ENCODE measurements around the gene PCDHB8. TPM values are rescaled to one million over a fixed set of nuclear protein-coding genes. Genes with fewer than 3 reads are reported as not detected.
"Not testable (repeated sequence)": the region's sequence is repeated elsewhere in the genome, so short reads cannot be mapped to it uniquely, and the experiment has no call there.

PCDHB8 gene
- total RNA-seq, 4 donors from 2014 or later, result 0.10 to 1.2 (median 0.76) TPM

- no peak for TF ChIP-seq POLR2A (IDR thresholded peaks at IDR 0.05)
- TF ChIP-seq CTCF (IDR thresholded peaks at IDR 0.05), result no peak
- intact Hi-C loops (cut with DNase I; ENCODE audit: low total_unique reads), result no loop called here
- WGBS, 2 donors, result 8 to 13% methylated on average over 10 of the region's 10 CpGs
- no peak within 1 kb of the TSS for H3K4me3 ChIP-seq (ENCODE audit: low read depth, poor library complexity, severe bottlenecking)
- DNase-seq (ENCODE audit: low spot score in 2 of 2), result no peak
Measured at GRCh38 chr5:141192110-141192725, 14.6 kb downstream of the PCDHB8 start, which contains the start of gene PCDHB10. TSS of gene PCDHB10 (plus strand) at chr5:141192353. CDS start at chr5:141192553, 200 bp downstream.

GRCh38 chr5:141194332-141194731 lies 16.7 kb downstream of the PCDHB8 start:
- 22 to 39% methylated on average over 7 to 22 of the region's 37 CpGs for WGBS, 2 donors
- intact Hi-C loops (cut with DNase I; ENCODE audit: low total_unique reads); DNase-seq (ENCODE audit: low spot score in 2 of 2): not testable (repeated sequence)

GRCh38 chr5:141196363-141196762 lies 18.8 kb downstream of the PCDHB8 start:
- WGBS, 2 donors, result 50 to 51% methylated on average over 3 of the region's 3 CpGs
- H3K4me3 ChIP-seq (ENCODE audit: low read depth, poor library complexity, severe bottlenecking), result no peak overlapping the region
- no peak for DNase-seq (ENCODE audit: low spot score in 2 of 2)
- TF ChIP-seq POLR2A (IDR thresholded peaks at IDR 0.05) (no peak), CTCF (IDR thresholded peaks at IDR 0.05) (no peak)
- intact Hi-C loops (cut with DNase I; ENCODE audit: low total_unique reads), result no loop called here

More at GRCh38 chr5:141194332-141194731, 16.7 kb downstream of the PCDHB8 start:
- not testable (repeated sequence) for H3K4me3 ChIP-seq (ENCODE audit: low read depth, poor library complexity, severe bottlenecking)

GRCh38 chr5:141199359-141200235 lies 22.0 kb downstream of the PCDHB8 start, which contains the start of gene PCDHB11:
TSS of gene PCDHB11 (plus strand) at chr5:141199627. CDS start at chr5:141199775, 148 bp downstream.
- intact Hi-C loops (cut with DNase I; ENCODE audit: low total_unique reads), result no loop called here
- H3K4me3 ChIP-seq (ENCODE audit: low read depth, poor library complexity, severe bottlenecking), result no peak within 1 kb of the TSS

GRCh38 chr5:141201126-141201525 lies 23.5 kb downstream of the PCDHB8 start:
- intact Hi-C loops (cut with DNase I; ENCODE audit: low total_unique reads); H3K4me3 ChIP-seq (ENCODE audit: low read depth, poor library complexity, severe bottlenecking); DNase-seq (ENCODE audit: low spot score in 2 of 2): not testable (repeated sequence)
- WGBS, 2 donors, result 29 to 39% methylated on average over 14 to 17 of the region's 38 CpGs

More at GRCh38 chr5:141199359-141200235, 22.0 kb downstream of the PCDHB8 start, which contains the start of gene PCDHB11:
- no peak for TF ChIP-seq CTCF (IDR thresholded peaks at IDR 0.05)
- no peak for TF ChIP-seq POLR2A (IDR thresholded peaks at IDR 0.05)
- DNase-seq (ENCODE audit: low spot score in 2 of 2), result no peak
- 37 to 50% methylated on average over 21 of the region's 21 CpGs for WGBS, 2 donors

GRCh38 chr5:141201646-141202045 lies 24.1 kb downstream of the PCDHB8 start:
- WGBS, 2 donors, result 37 to 39% methylated on average over 18 of the region's 35 CpGs

GRCh38 chr5:141208478-141208877 lies 30.9 kb downstream of the PCDHB8 start, which contains the start of gene PCDHB12:
TSS of gene PCDHB12 (plus strand) at chr5:141208719. CDS start at chr5:141208908, 189 bp downstream.
- TF ChIP-seq CTCF (IDR thresholded peaks at IDR 0.05), result no peak
- TF ChIP-seq POLR2A (IDR thresholded peaks at IDR 0.05), result no peak
- whole genome bisulfite sequencing, 2 donors, result 22 to 31% methylated on average over 11 of the region's 11 CpGs
- DNase-seq (ENCODE audit: low spot score in 2 of 2), result no peak
- no peak within 1 kb of the TSS for H3K4me3 ChIP-seq (ENCODE audit: low read depth, poor library complexity, severe bottlenecking)
- intact Hi-C loops (cut with DNase I; ENCODE audit: low total_unique reads), result no loop called here

More at GRCh38 chr5:141201646-141202045, 24.1 kb downstream of the PCDHB8 start:
- DNase-seq (ENCODE audit: low spot score in 2 of 2); intact Hi-C loops (cut with DNase I; ENCODE audit: low total_unique reads); H3K4me3 ChIP-seq (ENCODE audit: low read depth, poor library complexity, severe bottlenecking): not testable (repeated sequence)

- WGBS, 2 donors, result 34 to 35% methylated on average over 15 to 17 of the region's 39 CpGs
- intact Hi-C loops (cut with DNase I; ENCODE audit: low total_unique reads); DNase-seq (ENCODE audit: low spot score in 2 of 2); H3K4me3 ChIP-seq (ENCODE audit: low read depth, poor library complexity, severe bottlenecking): not testable (repeated sequence)
Measured at GRCh38 chr5:141210281-141210680, 32.7 kb downstream of the PCDHB8 start.

- WGBS, 2 donors, result 30 to 31% methylated on average over 3 to 19 of the region's 27 CpGs
- intact Hi-C loops (cut with DNase I; ENCODE audit: low total_unique reads); DNase-seq (ENCODE audit: low spot score in 2 of 2): not testable (repeated sequence)
Measured at GRCh38 chr5:141210849-141211248, 33.3 kb downstream of the PCDHB8 start.

More at GRCh38 chr5:141210849-141211248, 33.3 kb downstream of the PCDHB8 start:
- H3K4me3 ChIP-seq (ENCODE audit: low read depth, poor library complexity, severe bottlenecking), result not testable (repeated sequence)
